ENCODE results near the gene DIDO1.
"Not testable (repeated sequence)": the region's sequence is repeated elsewhere in the genome, so short reads cannot be mapped to it uniquely, and the experiment has no call there.

Gene DIDO1

GRCh38 chr20:62856931-62857619, 69.2 kb downstream of the DIDO1 start:
- TF ChIP-seq CTCF (IDR thresholded peaks at IDR 0.05; ENCODE audit: low read length, missing control alignments), result no peak
- no peak for DNase-seq (ENCODE audit: low read depth)
- H3K4me3 ChIP-seq (replicated peaks; ENCODE audit: low read depth, low read length), result no peak overlapping the region

GRCh38 chr20:62855120-62855519, 71.2 kb downstream of the DIDO1 start:
- H3K4me3 ChIP-seq (replicated peaks; ENCODE audit: low read depth, low read length), result no peak overlapping the region
- DNase-seq (ENCODE audit: low read depth), result no peak
- no peak for TF ChIP-seq CTCF (IDR thresholded peaks at IDR 0.05; ENCODE audit: low read length, missing control alignments)

GRCh38 chr20:62854121-62854520, 72.2 kb downstream of the DIDO1 start:
- DNase-seq (ENCODE audit: low read depth), result no peak
- H3K4me3 ChIP-seq (replicated peaks; ENCODE audit: low read depth, low read length), result no peak overlapping the region
- TF ChIP-seq CTCF (IDR thresholded peaks at IDR 0.05; ENCODE audit: low read length, missing control alignments), result no peak

- not testable (repeated sequence) for DNase-seq (ENCODE audit: low read depth)
These were observed 73.0 kb downstream of the DIDO1 start for GRCh38 chr20:62853304-62853703.

GRCh38 chr20:62852841-62853240, 73.5 kb downstream of the DIDO1 start:
- H3K4me3 ChIP-seq (replicated peaks; ENCODE audit: low read depth, low read length), result no peak overlapping the region

More at GRCh38 chr20:62853304-62853703, 73.0 kb downstream of the DIDO1 start:
- H3K4me3 ChIP-seq (replicated peaks; ENCODE audit: low read depth, low read length), result not testable (repeated sequence)

GRCh38 chr20:62852196-62852595, 74.1 kb downstream of the DIDO1 start:
- no peak for DNase-seq (ENCODE audit: low read depth)
- TF ChIP-seq CTCF (IDR thresholded peaks at IDR 0.05; ENCODE audit: low read length, missing control alignments), result no peak
- H3K4me3 ChIP-seq (replicated peaks; ENCODE audit: low read depth, low read length), result no peak overlapping the region

More at GRCh38 chr20:62852841-62853240, 73.5 kb downstream of the DIDO1 start:
- no peak for TF ChIP-seq CTCF (IDR thresholded peaks at IDR 0.05; ENCODE audit: low read length, missing control alignments)
- DNase-seq (ENCODE audit: low read depth), result no peak

GRCh38 chr20:62850333-62850974, 75.9 kb downstream of the DIDO1 start:
- no peak for DNase-seq (ENCODE audit: low read depth)
- no peak for TF ChIP-seq CTCF (IDR thresholded peaks at IDR 0.05; ENCODE audit: low read length, missing control alignments)
- H3K4me3 ChIP-seq (replicated peaks; ENCODE audit: low read depth, low read length), result no peak overlapping the region
